GM23338 (cell line): ENCODE measurements around the gene RPS21. TPM values are rescaled to one million over a fixed set of nuclear protein-coding genes. Genes with fewer than 3 reads are reported as not detected.

Source experiments
- CREB1 ChIP-seq: fragments of 250-450 bp; sonication (Bioruptor Pico); IDR thresholded peaks from 2 replicates; pipeline ENCODE4 v1.5.0; 2020; ENCODE audit warnings: low read depth, mild to moderate bottlenecking, moderate library complexity
- CTCF ChIP-seq, 2 experiments: fragments of 200-600 bp in 1 of 2; sonication (generic) in 1 of 2; conservative IDR thresholded peaks; 2 replicates each; pipeline versions ENCODE4 v1.5.1 to v1.6.1; 2016 to 2017; ENCODE audit warnings: antibody characterized with exemption in 2 of 2, low read depth in 2 of 2, mild to moderate bottlenecking in 2 of 2, moderate library complexity in 1 of 2
- EZH2phosphoT487 ChIP-seq: fragments of 200-600 bp; sonication (generic); IDR thresholded peaks from one replicate; pipeline ENCODE4 v1.8.1; 2018; ENCODE audit warnings: antibody characterized with exemption; ENCODE audit not compliant: unreplicated experiment
- JUNB ChIP-seq: IDR thresholded peaks from one replicate; pipeline ENCODE4 v1.6.1; 2016; ENCODE audit warnings: antibody characterized with exemption; ENCODE audit not compliant: unreplicated experiment
- POLR2AphosphoS5 ChIP-seq: IDR thresholded peaks from 2 replicates; pipeline ENCODE4 v1.6.1; 2016; ENCODE audit warnings: antibody characterized with exemption, low read depth
- STAT1 ChIP-seq: IDR thresholded peaks from one replicate; pipeline ENCODE4 v1.6.1; 2016; ENCODE audit warnings: antibody characterized with exemption; ENCODE audit not compliant: unreplicated experiment
- ZNF331 ChIP-seq: fragments of 250-450 bp; sonication (Bioruptor Pico); IDR thresholded peaks from 2 replicates; pipeline ENCODE4 v1.5.0; 2020; ENCODE audit warnings: low read depth, mild to moderate bottlenecking, moderate library complexity
- polyA plus RNA-seq: library from polyadenylated mRNA; unstranded; fragments of >200 nt; fragmentation: Nextera tagmentation; extraction: Ambion mirVana; gene quantifications from 2 replicates; pipeline ENCODE4 v1.2.1, GENCODE V29; 2016
- total RNA-seq: library from RNA; depleted of rRNA; stranded (reverse); fragments of >200 nt; shearing (Covaris generic); gene quantifications from 2 replicates; pipeline ENCODE4 v1.2.3, GENCODE V29; 2014
- TF ChIP-seq, protein P1 (sequence below): fragments of 250-450 bp; sonication (Bioruptor Pico); IDR thresholded peaks from 2 replicates; pipeline ENCODE4 v1.5.0; 2020; ENCODE audit warnings: mild to moderate bottlenecking, moderate library complexity
- TF ChIP-seq, protein P2 (sequence below): IDR thresholded peaks from one replicate; pipeline ENCODE4 v1.6.1; 2018; ENCODE audit warnings: antibody characterized with exemption; ENCODE audit not compliant: unreplicated experiment

Gene RPS21
- total and polyA plus RNA-seq, 2 experiments from 2014 or later = 759 to 2,298 TPM

DNA sequence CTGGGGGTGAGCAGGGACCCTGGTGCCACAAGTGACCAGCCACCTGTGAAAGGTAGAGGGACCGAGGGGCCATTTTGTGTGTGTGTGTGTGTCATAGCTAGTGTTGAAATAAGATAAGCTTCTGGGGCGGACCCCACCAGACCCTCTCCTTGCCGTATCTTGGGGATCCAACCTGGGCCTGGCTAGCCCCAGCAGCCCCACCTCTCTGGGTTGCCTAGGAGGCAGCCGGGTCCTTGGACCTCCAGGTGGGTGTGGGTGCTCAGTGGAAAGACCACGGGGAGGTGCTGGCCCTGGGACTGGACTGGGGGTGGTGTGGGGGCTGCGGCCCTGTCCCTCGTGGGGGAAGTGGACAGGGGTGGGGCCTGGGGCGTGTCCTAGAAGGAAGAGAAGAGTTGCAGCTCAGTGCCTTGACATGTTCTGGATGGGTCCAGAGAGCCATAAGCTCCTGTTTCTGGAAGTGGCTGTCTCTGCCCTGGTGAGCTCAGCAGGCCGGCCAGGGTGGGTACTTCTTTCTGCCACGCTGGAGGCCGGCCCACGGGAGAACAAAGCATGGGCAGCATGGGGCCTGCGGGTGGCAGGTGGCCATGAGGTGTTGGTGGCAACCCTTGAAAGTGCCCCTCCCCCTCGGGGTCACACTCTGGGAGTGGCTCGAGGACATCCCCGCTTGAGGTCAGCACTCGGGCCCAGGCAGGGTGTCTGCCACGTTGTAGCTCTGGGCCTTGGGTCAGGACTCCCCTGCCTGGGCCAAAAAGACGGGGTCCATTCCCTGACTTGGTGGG lies 32.0 kb downstream of the RPS21 start (continued):
- TF ChIP-seq, protein P1, sequence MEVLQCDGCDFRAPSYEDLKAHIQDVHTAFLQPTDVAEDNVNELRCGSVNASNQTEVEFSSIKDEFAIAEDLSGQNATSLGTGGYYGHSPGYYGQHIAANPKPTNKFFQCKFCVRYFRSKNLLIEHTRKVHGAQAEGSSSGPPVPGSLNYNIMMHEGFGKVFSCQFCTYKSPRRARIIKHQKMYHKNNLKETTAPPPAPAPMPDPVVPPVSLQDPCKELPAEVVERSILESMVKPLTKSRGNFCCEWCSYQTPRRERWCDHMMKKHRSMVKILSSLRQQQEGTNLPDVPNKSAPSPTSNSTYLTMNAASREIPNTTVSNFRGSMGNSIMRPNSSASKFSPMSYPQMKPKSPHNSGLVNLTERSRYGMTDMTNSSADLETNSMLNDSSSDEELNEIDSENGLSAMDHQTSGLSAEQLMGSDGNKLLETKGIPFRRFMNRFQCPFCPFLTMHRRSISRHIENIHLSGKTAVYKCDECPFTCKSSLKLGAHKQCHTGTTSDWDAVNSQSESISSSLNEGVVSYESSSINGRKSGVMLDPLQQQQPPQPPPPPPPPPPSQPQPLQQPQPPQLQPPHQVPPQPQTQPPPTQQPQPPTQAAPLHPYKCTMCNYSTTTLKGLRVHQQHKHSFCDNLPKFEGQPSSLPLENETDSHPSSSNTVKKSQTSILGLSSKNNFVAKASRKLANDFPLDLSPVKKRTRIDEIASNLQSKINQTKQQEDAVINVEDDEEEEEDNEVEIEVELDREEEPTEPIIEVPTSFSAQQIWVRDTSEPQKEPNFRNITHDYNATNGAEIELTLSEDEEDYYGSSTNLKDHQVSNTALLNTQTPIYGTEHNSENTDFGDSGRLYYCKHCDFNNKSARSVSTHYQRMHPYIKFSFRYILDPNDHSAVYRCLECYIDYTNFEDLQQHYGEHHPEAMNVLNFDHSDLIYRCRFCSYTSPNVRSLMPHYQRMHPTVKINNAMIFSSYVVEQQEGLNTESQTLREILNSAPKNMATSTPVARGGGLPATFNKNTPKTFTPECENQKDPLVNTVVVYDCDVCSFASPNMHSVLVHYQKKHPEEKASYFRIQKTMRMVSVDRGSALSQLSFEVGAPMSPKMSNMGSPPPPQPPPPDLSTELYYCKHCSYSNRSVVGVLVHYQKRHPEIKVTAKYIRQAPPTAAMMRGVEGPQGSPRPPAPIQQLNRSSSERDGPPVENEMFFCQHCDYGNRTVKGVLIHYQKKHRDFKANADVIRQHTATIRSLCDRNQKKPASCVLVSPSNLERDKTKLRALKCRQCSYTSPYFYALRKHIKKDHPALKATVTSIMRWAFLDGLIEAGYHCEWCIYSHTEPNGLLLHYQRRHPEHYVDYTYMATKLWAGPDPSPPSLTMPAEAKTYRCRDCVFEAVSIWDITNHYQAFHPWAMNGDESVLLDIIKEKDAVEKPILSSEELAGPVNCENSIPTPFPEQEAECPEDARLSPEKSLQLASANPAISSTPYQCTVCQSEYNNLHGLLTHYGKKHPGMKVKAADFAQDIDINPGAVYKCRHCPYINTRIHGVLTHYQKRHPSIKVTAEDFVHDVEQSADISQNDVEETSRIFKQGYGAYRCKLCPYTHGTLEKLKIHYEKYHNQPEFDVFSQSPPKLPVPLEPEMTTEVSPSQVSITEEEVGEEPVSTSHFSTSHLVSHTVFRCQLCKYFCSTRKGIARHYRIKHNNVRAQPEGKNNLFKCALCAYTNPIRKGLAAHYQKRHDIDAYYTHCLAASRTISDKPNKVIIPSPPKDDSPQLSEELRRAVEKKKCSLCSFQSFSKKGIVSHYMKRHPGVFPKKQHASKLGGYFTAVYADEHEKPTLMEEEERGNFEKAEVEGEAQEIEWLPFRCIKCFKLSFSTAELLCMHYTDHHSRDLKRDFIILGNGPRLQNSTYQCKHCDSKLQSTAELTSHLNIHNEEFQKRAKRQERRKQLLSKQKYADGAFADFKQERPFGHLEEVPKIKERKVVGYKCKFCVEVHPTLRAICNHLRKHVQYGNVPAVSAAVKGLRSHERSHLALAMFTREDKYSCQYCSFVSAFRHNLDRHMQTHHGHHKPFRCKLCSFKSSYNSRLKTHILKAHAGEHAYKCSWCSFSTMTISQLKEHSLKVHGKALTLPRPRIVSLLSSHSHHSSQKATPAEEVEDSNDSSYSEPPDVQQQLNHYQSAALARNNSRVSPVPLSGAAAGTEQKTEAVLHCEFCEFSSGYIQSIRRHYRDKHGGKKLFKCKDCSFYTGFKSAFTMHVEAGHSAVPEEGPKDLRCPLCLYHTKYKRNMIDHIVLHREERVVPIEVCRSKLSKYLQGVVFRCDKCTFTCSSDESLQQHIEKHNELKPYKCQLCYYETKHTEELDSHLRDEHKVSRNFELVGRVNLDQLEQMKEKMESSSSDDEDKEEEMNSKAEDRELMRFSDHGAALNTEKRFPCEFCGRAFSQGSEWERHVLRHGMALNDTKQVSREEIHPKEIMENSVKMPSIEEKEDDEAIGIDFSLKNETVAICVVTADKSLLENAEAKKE (CRISPR knock-in tag) = no peak
- no peak for TF ChIP-seq CTCF (conservative IDR thresholded peaks at IDR 0.05; ENCODE audit: low read depth in 2 of 2)
- TF ChIP-seq STAT1 = no peak
- no peak for TF ChIP-seq CREB1 (CRISPR knock-in tag)
- TF ChIP-seq POLR2AphosphoS5 = no peak
- no peak for TF ChIP-seq EZH2phosphoT487
- no peak for TF ChIP-seq JUNB
- TF ChIP-seq, protein P2, sequence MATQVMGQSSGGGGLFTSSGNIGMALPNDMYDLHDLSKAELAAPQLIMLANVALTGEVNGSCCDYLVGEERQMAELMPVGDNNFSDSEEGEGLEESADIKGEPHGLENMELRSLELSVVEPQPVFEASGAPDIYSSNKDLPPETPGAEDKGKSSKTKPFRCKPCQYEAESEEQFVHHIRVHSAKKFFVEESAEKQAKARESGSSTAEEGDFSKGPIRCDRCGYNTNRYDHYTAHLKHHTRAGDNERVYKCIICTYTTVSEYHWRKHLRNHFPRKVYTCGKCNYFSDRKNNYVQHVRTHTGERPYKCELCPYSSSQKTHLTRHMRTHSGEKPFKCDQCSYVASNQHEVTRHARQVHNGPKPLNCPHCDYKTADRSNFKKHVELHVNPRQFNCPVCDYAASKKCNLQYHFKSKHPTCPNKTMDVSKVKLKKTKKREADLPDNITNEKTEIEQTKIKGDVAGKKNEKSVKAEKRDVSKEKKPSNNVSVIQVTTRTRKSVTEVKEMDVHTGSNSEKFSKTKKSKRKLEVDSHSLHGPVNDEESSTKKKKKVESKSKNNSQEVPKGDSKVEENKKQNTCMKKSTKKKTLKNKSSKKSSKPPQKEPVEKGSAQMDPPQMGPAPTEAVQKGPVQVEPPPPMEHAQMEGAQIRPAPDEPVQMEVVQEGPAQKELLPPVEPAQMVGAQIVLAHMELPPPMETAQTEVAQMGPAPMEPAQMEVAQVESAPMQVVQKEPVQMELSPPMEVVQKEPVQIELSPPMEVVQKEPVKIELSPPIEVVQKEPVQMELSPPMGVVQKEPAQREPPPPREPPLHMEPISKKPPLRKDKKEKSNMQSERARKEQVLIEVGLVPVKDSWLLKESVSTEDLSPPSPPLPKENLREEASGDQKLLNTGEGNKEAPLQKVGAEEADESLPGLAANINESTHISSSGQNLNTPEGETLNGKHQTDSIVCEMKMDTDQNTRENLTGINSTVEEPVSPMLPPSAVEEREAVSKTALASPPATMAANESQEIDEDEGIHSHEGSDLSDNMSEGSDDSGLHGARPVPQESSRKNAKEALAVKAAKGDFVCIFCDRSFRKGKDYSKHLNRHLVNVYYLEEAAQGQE = no peak
- no peak for TF ChIP-seq ZNF331
